ENCODE measurements around the gene EYA2.
"Not testable (repeated sequence)": the region's sequence is repeated elsewhere in the genome, so short reads cannot be mapped to it uniquely, and the experiment has no call there.

The EYA2 gene

GRCh38 chr20:47178277-47178676 lies 283.6 kb downstream of the EYA2 start:
- no peak for DNase-seq (ENCODE audit: low spot score)

DNA sequence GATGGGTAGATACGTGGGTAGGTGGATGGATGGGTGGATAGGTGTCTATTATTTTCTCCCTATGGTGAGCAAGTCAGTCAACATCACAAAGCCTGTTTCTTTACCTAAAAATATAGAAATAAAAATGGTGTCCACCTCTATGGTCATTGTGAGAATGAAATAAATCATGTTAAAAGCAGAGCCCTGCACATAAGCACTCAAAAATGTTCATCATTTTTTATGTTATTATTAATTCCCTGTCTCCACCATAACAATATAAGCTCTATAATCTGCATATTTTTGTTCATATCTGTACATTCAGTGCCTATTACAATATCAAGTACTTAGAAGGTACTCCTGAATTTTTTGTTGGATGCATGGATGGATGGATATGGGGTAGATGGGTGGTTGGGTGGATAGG lies 284.2 kb downstream of the EYA2 start:
- no peak for DNase-seq (ENCODE audit: low spot score)

DNA sequence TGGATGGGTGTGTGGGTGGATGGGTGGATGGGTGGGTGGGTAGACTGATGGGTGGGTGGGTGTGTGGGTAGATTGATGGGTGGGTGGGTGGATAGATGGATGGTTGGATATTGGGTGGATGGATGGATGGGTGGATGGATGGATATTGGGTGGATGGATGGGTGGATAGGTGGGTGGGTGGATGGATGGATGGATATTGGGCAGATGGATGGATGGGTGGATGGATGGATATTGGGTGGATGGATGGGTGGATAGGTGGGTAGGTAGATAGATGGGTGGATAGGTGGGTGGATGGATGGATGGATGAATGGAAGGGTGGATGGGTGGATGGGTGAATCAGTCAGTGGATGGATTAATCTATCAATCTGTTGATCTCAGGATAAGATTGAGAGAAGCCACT lies 284.6 kb downstream of the EYA2 start:
- no peak for DNase-seq (ENCODE audit: low spot score)

GRCh38 chr20:47181056-47181862 lies 286.6 kb downstream of the EYA2 start:
- DNase-seq (ENCODE audit: low spot score), result no peak

DNA sequence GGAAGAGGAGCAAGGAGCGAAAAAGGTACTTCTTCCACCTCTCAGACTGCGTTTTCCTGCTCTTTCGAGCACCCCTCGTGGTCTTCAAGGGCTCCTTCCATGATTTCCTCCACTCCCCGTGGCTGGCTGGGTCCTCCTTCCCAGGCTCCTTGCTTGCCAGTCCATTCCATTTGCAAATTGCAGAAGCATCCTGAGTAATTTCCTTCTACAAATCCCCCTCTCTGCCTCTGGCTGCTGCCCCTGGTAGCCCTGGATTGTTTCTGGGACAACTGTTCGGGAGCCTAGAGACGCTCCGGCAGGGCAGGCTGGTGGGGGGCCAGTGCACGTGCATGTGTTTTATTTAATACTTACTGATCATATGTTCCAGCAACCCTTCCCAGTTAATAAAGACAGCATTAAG lies 288.7 kb downstream of the EYA2 start:
- no peak for DNase-seq (ENCODE audit: low spot score)

DNA sequence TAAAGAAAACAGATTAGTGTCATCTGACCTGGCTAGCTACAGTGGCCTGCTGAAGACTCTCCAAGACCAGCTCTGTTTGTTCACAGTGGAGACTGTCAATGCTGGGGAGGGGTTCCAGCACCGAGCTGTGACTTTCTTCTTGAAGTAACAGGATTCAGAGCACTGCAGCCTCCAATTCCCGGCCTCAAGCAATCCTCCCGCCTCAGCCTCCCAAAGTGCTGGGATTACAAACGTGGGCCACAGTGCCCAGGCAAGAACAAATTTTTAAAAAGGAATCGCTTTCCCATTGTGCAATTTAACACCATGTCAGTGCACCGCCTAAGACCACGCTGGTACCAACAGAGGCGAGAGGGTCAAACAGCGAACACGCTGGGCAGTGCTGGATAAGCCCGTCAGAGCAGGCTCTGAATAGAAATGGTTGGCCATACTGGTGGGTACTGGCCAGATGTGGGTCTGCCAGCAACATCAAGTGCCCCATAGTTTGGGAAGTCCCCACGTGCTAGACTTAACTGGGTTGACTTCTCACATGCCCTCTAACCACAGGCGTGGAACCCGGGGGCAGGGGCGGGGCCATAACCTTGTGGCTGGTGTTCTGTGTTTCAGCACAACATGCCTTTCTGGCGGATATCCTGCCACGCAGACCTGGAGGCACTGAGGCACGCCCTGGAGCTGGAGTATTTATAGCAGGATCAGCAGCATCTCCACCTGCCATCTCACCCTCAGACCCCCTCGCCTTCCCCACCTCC lies 293.0 kb downstream of the EYA2 start:
- DNase-seq (ENCODE audit: low spot score), result no peak

GRCh38 chr20:47188540-47188939 lies 293.9 kb downstream of the EYA2 start:
- no peak for DNase-seq (ENCODE audit: low spot score)

DNA sequence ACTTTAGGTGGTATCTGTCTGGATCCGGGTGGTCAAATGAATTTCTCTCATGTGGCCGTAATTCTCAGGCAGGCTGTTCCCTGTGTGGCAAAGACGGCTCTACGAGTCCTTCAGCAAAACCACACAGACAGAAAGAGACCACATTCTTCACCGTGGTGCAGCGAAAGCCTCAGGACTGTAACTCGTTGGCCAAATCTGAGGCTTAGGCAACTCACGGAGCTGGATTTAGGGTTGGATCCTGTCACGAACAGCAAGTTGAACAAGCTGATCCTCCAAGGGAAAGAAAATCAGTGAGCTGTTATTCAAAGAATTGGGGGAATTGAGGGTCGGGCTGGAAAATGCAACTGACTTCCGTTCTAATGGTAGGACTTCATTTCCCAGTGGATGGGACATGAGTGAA lies 294.4 kb downstream of the EYA2 start:
- DNase-seq (ENCODE audit: low spot score), result no peak

GRCh38 chr20:47191074-47191673 lies 296.5 kb downstream of the EYA2 start:
- DNase-seq (ENCODE audit: low spot score), result no peak

- DNase-seq (ENCODE audit: low spot score), result no peak
Measured at GRCh38 chr20:47191956-47192355, 297.3 kb downstream of the EYA2 start.

- DNase-seq (ENCODE audit: low spot score), result no peak
Measured at GRCh38 chr20:47195573-47195972, 300.9 kb downstream of the EYA2 start.

- DNase-seq (ENCODE audit: low spot score), result peak; percentile 88
Measured at GRCh38 chr20:47196091-47197081, 301.7 kb downstream of the EYA2 start.

GRCh38 chr20:47198254-47198671 lies 303.6 kb downstream of the EYA2 start:
- no peak for DNase-seq (ENCODE audit: low spot score)

DNA sequence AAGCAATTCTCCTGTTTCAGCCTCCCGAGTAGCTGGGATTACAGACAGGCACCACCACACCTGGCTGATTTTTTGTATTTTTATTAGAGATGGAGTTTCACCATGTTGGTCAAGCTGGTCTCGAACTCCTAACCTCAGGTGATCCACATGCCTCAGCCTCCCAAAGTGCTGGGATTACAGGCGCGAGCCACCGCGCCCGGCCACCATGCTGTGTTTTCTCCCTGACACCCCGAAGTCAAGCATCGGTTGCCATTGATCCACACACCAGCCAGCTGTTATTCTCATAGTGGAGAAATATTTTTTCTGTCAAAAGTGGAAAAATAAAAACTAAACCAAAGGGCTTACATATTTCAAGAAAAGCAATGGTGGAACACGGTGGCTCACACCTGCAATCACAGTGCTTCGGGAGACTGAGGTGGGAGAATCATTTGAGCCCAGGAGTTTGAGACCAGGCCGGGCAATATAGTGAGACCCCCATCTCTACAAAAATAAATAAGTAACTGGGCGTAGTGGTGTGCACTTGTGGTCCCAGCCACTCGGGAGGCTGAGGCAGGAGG lies 304.4 kb downstream of the EYA2 start:
- no peak for DNase-seq (ENCODE audit: low spot score)

- DNase-seq (ENCODE audit: low spot score), result no peak
Measured at GRCh38 chr20:47201074-47201730, 306.6 kb downstream of the EYA2 start.

DNA sequence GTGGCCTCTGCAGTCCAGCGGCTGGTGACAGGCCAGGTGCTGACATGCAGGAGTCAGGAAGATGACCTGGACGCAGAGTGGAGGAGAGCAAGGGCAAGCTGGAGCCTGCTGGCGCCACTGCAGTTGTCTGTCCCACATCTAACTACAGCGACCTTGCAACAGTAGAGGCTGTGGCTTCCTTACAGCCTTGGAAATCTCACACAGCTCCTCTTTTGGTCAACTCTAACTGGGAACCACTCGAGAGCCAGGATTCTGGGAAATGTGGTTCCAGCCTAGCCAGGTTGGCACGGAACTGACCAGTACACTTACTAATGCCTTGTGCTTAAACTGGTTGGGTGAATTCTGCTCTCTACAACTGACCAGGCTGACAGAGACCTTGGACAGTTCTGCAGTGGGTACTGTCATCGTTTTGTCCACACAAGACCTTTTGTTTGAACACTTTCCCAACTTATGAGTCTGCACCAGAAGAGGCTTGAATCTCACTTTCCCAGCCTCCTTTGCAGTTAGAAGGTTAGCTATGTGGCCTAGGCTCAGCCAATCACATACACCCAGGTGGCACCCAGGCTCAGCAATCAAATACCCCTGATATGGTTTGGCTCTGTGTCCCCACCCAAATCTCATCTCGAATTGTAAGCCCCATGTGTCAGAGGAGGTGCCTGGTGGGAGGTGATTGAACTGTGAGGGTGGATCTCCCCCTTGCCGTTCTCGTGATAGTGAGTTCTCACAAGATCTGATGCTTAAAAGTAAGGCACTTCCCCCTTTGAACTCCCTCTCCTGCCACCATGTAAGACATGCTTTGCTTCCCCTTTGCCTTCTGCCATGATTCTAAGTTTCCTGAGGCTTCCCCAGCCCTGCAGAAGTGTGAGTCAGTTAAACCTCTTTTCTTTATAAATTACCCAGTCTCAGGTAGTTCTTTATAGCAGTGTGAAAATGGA lies 308.4 kb downstream of the EYA2 start:
- no peak for DNase-seq (ENCODE audit: low spot score)

- no peak for DNase-seq (ENCODE audit: low spot score)
Measured at GRCh38 chr20:47204008-47204849, 309.6 kb downstream of the EYA2 start.

DNA sequence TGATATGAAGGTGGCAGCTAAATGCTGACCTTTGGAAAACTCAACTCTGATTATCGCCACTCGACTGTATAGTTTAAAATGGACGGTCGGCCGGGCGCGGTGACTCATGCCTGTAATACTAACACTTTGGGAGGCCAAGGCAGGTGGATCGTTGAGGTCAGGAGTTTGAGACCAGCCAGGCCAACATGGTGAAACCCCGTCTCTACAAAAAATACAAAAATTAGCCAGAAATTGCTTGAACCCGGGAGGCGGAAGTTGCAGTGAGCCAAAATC lies 310.1 kb downstream of the EYA2 start:
- not testable (repeated sequence) for DNase-seq (ENCODE audit: low spot score)

DNA sequence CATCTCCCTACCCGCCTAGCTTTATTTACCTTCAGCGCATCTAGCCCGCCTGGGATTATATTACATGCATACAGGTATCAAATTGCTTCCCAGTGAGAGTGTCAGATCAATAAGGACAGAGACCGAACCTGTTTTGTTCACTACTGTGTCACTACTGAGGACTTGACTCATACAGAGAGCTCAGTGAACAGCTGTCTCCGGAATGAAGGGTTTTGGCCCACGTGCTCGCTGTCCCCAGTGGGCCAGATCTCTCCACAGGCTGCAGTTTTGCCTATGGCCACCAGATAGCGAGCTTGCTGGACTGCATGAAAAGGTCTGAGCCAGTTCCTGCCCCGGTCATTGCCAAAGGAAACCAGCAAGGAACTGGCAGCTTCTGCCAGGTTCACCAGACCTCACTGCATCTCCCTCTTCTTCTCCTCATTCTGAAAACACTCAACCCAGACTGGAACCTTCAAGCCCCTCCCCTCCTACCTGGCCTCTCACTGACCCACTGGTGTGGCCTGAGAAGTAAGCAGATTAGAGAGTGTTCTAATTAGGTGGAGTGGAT lies 311.0 kb downstream of the EYA2 start:
- peak; percentile 69 for DNase-seq (ENCODE audit: low spot score)
